HS-5 (cell line): ENCODE results near the gene NTN3.
"Not testable (repeated sequence)": the region's sequence is repeated elsewhere in the genome, so short reads cannot be mapped to it uniquely, and the experiment has no call there.

ENCODE experiments used
- DNase-seq: peaks from one replicate; pipeline ENCODE4 v3.0.0-alpha.2; 2012; ENCODE audit warnings: low read depth

NTN3 gene

GRCh38 chr16:2441143-2441804, 29.8 kb upstream of the NTN3 start:
- not testable (repeated sequence) for DNase-seq

GRCh38 chr16:2443555-2443954, 27.5 kb upstream of the NTN3 start:
- no peak for DNase-seq

- no peak for DNase-seq
These were observed 23.0 kb upstream of the NTN3 start for GRCh38 chr16:2447920-2448583.

GRCh38 chr16:2449118-2449517, 22.0 kb upstream of the NTN3 start:
- DNase-seq: no peak

GRCh38 chr16:2450535-2450934, 20.6 kb upstream of the NTN3 start:
- no peak for DNase-seq

GRCh38 chr16:2450975-2451381, 20.1 kb upstream of the NTN3 start:
- DNase-seq: no peak

GRCh38 chr16:2451851-2452320, 19.2 kb upstream of the NTN3 start:
- DNase-seq: no peak

GRCh38 chr16:2452650-2453049, 18.4 kb upstream of the NTN3 start:
- no peak for DNase-seq

- no peak for DNase-seq
These were observed 15.8 kb upstream of the NTN3 start for GRCh38 chr16:2455081-2455845.

- DNase-seq: no peak
These were observed 14.4 kb upstream of the NTN3 start for GRCh38 chr16:2456551-2457153.

GRCh38 chr16:2457267-2457666, 13.8 kb upstream of the NTN3 start:
- no peak for DNase-seq

GRCh38 chr16:2457946-2458345, 13.2 kb upstream of the NTN3 start:
- DNase-seq: no peak

GRCh38 chr16:2458887-2459646, 12.0 kb upstream of the NTN3 start:
- no peak for DNase-seq

- DNase-seq: peak; percentile 69
These were observed 11.3 kb upstream of the NTN3 start, which contains the start of gene TEDC2 for GRCh38 chr16:2459647-2460390. Gene TEDC2, plus strand, starts transcription at chr16:2460109. Its CDS starts 36 bp downstream, at chr16:2460145.

GRCh38 chr16:2460391-2460713, 10.7 kb upstream of the NTN3 start:
- no peak for DNase-seq

- DNase-seq: no peak
These were observed 10.2 kb upstream of the NTN3 start for GRCh38 chr16:2460916-2461315.

GRCh38 chr16:2462031-2462866, 8.8 kb upstream of the NTN3 start:
- DNase-seq: no peak

GRCh38 chr16:2464333-2464732, 6.8 kb upstream of the NTN3 start:
- DNase-seq: no peak

- DNase-seq: no peak
These were observed 5.3 kb upstream of the NTN3 start for GRCh38 chr16:2465653-2466415.
